HepG2 (cell line): ENCODE measurements around the gene SLC22A7. TPM values are rescaled to one million over a fixed set of nuclear protein-coding genes. Genes with fewer than 3 reads are reported as not detected.

Experiments
- CBX5 ChIP-seq: sonication (generic); formaldehyde crosslinking; IDR thresholded peaks from 2 replicates; pipeline ENCODE4 v1.4.0; 2020; ENCODE audit warnings: missing genetic modification reagents, borderline replicate concordance
- KDM6A ChIP-seq: IDR thresholded peaks from 2 replicates; pipeline ENCODE4 v1.6.1; 2016; ENCODE audit warnings: low read depth
- KLF16 ChIP-seq, 2 experiments: sonication (generic) in 1 of 2; formaldehyde crosslinking in 1 of 2; IDR thresholded peaks; 2 replicates each; pipeline versions ENCODE4 v1.6.1 to v1.8.0; 2016 to 2023; ENCODE audit warnings: missing genetic modification reagents in 2 of 2, missing compliant biosample characterization in 1 of 2
- MED8 ChIP-seq: sonication (generic); formaldehyde crosslinking; IDR thresholded peaks from 2 replicates; pipeline ENCODE4 v1.8.1; 2023; ENCODE audit warnings: mild to moderate bottlenecking, missing genetic modification reagents; ENCODE audit not compliant: insufficient replicate concordance
- NFKBIZ ChIP-seq: IDR thresholded peaks from 2 replicates; pipeline ENCODE4 v1.6.1; 2018; ENCODE audit warnings: missing genetic modification reagents, missing compliant biosample characterization
- ZNF263 ChIP-seq: sonication (generic); formaldehyde crosslinking; IDR thresholded peaks from 2 replicates; pipeline ENCODE4 v1.4.0; 2020; ENCODE audit warnings: missing genetic modification reagents
- ZNF567 ChIP-seq: sonication (generic); formaldehyde crosslinking; IDR thresholded peaks from 2 replicates; pipeline ENCODE4 v1.8.1; 2023; ENCODE audit warnings: mild to moderate bottlenecking, missing genetic modification reagents, borderline replicate concordance
- ZNF660 ChIP-seq: sonication (generic); formaldehyde crosslinking; IDR thresholded peaks from 2 replicates; pipeline ENCODE4 v1.5.1; 2020; ENCODE audit warnings: mild to moderate bottlenecking, low read depth, missing genetic modification reagents, borderline replicate concordance
- ZNF713 ChIP-seq: sonication (generic); formaldehyde crosslinking; IDR thresholded peaks from 2 replicates; pipeline ENCODE4 v1.4.0; 2020; ENCODE audit warnings: mild to moderate bottlenecking, missing genetic modification reagents
- ZSCAN30 ChIP-seq: sonication (generic); formaldehyde crosslinking; IDR thresholded peaks from 2 replicates; pipeline ENCODE4 v1.5.0; 2020; ENCODE audit warnings: mild to moderate bottlenecking, missing genetic modification reagents
- polyA plus RNA-seq, 8 experiments: library from polyadenylated mRNA; depleted of rRNA in 3 of 8; stranded (reverse) in 7 of 8; unstranded in 1 of 8; fragments of >200 nt; fragmentation: Illumina TruSeq in 4 of 8; extraction: Trizol in 4 of 8; gene quantifications; 2 replicates each; pipeline versions ENCODE4 v1.2.1 to v1.2.3, GENCODE V29; 2011 to 2016; ENCODE audit warnings: low read depth in 4 of 8, missing spikeins in 1 of 8, mixed read lengths in 1 of 8; ENCODE audit not compliant: insufficient read depth in 1 of 8
- total RNA-seq, 5 experiments: library from RNA; depleted of rRNA; stranded (reverse); fragments of >200 nt; fragmentation: Illumina TruSeq; extraction: Trizol; gene quantifications; 2 replicates each; pipeline ENCODE4 v1.2.3, GENCODE V29; 2016; ENCODE audit warnings: low read depth in 1 of 5
- TF ChIP-seq, protein P1 (sequence below): sonication (generic); formaldehyde crosslinking; IDR thresholded peaks from 2 replicates; pipeline ENCODE4 v1.4.0; 2020; ENCODE audit warnings: missing genetic modification reagents
- TF ChIP-seq, protein P2 (sequence below): sonication (generic); formaldehyde crosslinking; IDR thresholded peaks from 2 replicates; pipeline ENCODE4 v1.5.1; 2020; ENCODE audit warnings: mild to moderate bottlenecking, missing genetic modification reagents, moderate library complexity
- TF ChIP-seq, protein P3 (sequence below): sonication (generic); formaldehyde crosslinking; IDR thresholded peaks from 2 replicates; pipeline ENCODE4 v1.8.1; 2022; ENCODE audit warnings: low read depth, mild to moderate bottlenecking, missing genetic modification reagents
- TF ChIP-seq, protein P4 (sequence below): sonication (generic); formaldehyde crosslinking; IDR thresholded peaks from 2 replicates; pipeline ENCODE4 v1.4.0; 2020; ENCODE audit warnings: low read depth, mild to moderate bottlenecking, missing genetic modification reagents
- TF ChIP-seq, protein P5 (sequence below): sonication (generic); formaldehyde crosslinking; IDR thresholded peaks from 2 replicates; pipeline ENCODE4 v1.9.0; 2021; ENCODE audit warnings: missing genetic modification reagents, borderline replicate concordance

The SLC22A7 gene
- total and polyA plus RNA-seq, 2 of the 13 experiments (the other 11 are each of a cell fraction or from before 2014, with no cell fraction given): 5.3 to 22.6 TPM

DNA sequence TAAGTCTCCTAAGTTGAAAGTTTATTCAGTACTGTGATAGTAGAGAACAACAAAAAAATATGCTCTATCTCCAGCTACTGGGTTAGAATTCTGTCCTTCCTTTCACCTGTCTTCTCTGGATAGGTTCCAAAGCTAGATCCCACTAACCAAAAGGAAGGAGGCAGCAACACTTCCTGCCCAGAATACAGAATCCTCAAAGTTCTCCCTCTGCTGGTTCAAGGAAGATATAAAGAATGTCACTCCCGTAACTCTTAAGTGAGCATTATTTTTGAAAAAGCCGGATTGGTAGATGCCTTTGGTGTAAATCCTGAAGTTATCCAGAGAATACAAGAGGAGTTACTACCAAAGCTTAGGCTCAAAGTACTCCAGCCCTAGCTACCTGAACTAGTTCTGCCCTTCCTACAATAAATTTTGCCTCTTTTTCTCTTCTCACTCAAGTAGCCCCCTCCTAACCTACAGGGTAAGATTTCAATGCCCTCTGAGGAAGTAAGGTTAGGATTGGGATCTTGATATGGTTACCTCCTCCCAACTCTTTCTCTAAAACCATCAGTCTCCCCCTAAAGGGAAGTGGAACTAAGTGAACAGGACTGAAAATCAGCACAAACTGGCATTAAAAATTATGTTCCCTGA lies 36.5 kb downstream of the SLC22A7 start (continued):
- 0 out of 2 replicates have a peak, but pooled peaks have one; percentile 28 for TF ChIP-seq NFKBIZ (CRISPR knock-in tag)
- TF ChIP-seq KLF16 (CRISPR knock-in tag; IDR thresholded peaks at IDR 0.05): peak in 1 of 2 experiments; percentile 73; a peak in 2 of 4 replicates
- TF ChIP-seq ZNF660: no peak
- no peak for TF ChIP-seq ZNF713 (CRISPR knock-in tag)
- TF ChIP-seq, protein P1, sequence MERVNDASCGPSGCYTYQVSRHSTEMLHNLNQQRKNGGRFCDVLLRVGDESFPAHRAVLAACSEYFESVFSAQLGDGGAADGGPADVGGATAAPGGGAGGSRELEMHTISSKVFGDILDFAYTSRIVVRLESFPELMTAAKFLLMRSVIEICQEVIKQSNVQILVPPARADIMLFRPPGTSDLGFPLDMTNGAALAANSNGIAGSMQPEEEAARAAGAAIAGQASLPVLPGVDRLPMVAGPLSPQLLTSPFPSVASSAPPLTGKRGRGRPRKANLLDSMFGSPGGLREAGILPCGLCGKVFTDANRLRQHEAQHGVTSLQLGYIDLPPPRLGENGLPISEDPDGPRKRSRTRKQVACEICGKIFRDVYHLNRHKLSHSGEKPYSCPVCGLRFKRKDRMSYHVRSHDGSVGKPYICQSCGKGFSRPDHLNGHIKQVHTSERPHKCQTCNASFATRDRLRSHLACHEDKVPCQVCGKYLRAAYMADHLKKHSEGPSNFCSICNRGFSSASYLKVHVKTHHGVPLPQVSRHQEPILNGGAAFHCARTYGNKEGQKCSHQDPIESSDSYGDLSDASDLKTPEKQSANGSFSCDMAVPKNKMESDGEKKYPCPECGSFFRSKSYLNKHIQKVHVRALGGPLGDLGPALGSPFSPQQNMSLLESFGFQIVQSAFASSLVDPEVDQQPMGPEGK (CRISPR knock-in tag): 0 out of 2 replicates have a peak, but pooled peaks have one; percentile 34
- no peak for TF ChIP-seq ZNF263 (CRISPR knock-in tag)
- no peak for TF ChIP-seq ZNF567
- TF ChIP-seq, protein P2, sequence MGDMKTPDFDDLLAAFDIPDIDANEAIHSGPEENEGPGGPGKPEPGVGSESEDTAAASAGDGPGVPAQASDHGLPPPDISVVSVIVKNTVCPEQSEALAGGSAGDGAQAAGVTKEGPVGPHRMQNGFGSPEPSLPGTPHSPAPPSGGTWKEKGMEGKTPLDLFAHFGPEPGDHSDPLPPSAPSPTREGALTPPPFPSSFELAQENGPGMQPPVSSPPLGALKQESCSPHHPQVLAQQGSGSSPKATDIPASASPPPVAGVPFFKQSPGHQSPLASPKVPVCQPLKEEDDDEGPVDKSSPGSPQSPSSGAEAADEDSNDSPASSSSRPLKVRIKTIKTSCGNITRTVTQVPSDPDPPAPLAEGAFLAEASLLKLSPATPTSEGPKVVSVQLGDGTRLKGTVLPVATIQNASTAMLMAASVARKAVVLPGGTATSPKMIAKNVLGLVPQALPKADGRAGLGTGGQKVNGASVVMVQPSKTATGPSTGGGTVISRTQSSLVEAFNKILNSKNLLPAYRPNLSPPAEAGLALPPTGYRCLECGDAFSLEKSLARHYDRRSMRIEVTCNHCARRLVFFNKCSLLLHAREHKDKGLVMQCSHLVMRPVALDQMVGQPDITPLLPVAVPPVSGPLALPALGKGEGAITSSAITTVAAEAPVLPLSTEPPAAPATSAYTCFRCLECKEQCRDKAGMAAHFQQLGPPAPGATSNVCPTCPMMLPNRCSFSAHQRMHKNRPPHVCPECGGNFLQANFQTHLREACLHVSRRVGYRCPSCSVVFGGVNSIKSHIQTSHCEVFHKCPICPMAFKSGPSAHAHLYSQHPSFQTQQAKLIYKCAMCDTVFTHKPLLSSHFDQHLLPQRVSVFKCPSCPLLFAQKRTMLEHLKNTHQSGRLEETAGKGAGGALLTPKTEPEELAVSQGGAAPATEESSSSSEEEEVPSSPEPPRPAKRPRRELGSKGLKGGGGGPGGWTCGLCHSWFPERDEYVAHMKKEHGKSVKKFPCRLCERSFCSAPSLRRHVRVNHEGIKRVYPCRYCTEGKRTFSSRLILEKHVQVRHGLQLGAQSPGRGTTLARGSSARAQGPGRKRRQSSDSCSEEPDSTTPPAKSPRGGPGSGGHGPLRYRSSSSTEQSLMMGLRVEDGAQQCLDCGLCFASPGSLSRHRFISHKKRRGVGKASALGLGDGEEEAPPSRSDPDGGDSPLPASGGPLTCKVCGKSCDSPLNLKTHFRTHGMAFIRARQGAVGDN (CRISPR knock-in tag): no peak
- TF ChIP-seq, protein P3, sequence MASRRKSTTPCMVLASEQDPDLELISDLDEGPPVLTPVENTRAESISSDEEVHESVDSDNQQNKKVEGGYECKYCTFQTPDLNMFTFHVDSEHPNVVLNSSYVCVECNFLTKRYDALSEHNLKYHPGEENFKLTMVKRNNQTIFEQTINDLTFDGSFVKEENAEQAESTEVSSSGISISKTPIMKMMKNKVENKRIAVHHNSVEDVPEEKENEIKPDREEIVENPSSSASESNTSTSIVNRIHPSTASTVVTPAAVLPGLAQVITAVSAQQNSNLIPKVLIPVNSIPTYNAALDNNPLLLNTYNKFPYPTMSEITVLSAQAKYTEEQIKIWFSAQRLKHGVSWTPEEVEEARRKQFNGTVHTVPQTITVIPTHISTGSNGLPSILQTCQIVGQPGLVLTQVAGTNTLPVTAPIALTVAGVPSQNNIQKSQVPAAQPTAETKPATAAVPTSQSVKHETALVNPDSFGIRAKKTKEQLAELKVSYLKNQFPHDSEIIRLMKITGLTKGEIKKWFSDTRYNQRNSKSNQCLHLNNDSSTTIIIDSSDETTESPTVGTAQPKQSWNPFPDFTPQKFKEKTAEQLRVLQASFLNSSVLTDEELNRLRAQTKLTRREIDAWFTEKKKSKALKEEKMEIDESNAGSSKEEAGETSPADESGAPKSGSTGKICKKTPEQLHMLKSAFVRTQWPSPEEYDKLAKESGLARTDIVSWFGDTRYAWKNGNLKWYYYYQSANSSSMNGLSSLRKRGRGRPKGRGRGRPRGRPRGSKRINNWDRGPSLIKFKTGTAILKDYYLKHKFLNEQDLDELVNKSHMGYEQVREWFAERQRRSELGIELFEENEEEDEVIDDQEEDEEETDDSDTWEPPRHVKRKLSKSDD: no peak
- no peak for TF ChIP-seq CBX5
- TF ChIP-seq, protein P4, sequence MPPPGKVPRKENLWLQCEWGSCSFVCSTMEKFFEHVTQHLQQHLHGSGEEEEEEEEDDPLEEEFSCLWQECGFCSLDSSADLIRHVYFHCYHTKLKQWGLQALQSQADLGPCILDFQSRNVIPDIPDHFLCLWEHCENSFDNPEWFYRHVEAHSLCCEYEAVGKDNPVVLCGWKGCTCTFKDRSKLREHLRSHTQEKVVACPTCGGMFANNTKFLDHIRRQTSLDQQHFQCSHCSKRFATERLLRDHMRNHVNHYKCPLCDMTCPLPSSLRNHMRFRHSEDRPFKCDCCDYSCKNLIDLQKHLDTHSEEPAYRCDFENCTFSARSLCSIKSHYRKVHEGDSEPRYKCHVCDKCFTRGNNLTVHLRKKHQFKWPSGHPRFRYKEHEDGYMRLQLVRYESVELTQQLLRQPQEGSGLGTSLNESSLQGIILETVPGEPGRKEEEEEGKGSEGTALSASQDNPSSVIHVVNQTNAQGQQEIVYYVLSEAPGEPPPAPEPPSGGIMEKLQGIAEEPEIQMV (CRISPR knock-in tag): no peak
- TF ChIP-seq ZSCAN30 (CRISPR knock-in tag): no peak
- TF ChIP-seq KDM6A (CRISPR knock-in tag): no peak
- TF ChIP-seq, protein P5, sequence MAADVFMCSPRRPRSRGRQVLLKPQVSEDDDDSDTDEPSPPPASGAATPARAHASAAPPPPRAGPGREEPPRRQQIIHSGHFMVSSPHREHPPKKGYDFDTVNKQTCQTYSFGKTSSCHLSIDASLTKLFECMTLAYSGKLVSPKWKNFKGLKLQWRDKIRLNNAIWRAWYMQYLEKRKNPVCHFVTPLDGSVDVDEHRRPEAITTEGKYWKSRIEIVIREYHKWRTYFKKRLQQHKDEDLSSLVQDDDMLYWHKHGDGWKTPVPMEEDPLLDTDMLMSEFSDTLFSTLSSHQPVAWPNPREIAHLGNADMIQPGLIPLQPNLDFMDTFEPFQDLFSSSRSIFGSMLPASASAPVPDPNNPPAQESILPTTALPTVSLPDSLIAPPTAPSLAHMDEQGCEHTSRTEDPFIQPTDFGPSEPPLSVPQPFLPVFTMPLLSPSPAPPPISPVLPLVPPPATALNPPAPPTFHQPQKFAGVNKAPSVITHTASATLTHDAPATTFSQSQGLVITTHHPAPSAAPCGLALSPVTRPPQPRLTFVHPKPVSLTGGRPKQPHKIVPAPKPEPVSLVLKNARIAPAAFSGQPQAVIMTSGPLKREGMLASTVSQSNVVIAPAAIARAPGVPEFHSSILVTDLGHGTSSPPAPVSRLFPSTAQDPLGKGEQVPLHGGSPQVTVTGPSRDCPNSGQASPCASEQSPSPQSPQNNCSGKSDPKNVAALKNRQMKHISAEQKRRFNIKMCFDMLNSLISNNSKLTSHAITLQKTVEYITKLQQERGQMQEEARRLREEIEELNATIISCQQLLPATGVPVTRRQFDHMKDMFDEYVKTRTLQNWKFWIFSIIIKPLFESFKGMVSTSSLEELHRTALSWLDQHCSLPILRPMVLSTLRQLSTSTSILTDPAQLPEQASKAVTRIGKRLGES (CRISPR knock-in tag): no peak
- no peak for TF ChIP-seq MED8 (CRISPR knock-in tag)
